Embryonic facial prominence (tissue), 1 donor: ENCODE results near the gene TMEM200A.

Source experiments
- DNase-seq: peaks from one replicate; pipeline ENCODE4 v3.0.0-alpha.2; 2016; ENCODE audit errors: extremely low spot score

The TMEM200A gene

DNA sequence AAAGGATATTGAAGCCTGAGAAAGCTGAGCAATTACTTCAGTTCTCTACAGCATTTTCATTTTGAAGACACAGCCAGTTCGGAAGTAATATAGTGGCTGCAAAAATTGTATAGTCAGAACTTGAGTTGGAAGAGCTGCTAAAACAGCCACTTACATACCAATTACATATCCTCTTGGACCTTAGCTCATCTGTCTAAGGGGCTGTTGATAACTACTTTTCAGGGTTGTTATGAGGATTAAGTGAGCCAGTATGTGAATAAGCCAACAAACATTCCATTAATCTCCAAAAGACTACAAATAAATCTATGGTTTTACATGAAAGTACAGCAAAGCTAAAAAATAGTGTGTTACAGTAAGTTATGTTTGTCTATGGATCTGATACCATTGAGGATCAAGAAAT is 59.7 kb downstream of the TMEM200A start:
- no peak for DNase-seq

DNA sequence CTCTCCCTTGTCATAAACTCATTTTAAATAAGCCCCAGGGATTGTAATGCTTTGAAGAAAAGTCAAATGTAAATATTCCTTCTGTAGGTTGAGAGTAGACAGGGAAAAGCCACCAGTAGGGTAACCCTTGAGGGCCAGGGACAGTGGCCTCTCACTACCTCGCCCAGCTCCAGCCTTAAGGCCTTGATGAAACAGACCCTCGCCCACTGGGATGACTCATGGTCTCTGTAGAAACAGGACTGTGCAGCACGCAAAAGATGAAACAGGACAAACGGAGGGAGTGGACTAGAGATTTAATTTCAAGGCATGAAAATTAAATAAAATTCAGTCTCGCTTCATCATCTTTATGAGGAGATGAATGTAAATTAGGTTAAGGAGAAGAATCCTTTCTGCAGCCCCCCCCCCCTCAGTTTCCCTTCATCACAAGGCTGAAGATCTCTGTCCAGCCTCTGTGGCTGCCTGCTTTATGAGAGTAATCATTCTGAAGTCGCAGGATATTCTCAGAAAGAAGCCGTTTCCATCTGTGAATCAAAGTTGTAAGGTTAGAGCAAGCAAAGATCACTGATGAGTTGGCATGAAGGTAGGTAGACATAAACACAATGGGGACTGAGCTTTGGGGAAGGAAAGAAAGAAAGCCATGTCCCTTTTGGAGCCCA is 60.4 kb downstream of the TMEM200A start:
- DNase-seq, result no peak

DNA sequence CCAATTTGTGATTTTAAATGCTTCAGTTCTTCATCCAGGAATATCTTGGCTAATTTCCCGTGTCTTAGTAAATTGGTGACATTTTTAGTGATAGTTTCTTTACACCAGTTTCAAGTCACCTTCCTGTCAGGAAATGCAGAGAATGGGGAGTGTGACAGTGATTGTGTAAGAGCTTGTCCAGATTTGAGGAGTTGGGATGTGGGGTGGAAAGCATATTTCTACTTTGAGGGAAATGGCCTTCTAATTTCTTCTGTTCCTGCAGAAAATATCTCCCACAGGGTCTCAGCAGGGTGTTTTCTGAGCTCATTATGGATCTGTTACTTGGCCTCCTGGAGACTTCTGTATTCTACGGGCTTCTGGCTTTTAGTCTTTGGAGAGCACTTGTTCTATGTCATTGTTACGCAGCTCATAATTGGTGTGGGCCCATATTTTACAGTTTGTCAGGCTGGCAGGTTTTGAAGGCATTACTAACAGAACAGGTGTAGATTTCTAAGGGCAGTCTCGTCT is 65.6 kb downstream of the TMEM200A start:
- no peak for DNase-seq

DNA sequence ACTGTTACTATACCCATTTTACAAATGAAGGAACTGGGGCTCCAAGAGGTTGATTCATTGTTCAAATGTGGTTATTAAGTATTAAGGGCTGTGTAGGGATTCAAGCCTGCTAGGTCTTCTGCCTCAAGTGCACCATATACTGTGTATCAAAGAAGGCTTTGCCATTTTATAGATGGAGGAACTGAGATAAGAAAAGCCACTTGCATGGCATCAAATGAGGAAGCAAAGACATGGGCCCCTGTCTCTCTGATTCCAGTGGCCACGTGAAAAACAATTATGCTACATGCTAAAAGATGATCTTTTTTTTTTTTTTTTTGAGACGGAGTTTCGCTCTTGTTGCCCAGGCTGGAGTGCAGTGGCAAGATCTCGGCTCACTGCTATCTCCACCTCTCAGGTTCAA is 67.0 kb downstream of the TMEM200A start:
- no peak for DNase-seq

DNA sequence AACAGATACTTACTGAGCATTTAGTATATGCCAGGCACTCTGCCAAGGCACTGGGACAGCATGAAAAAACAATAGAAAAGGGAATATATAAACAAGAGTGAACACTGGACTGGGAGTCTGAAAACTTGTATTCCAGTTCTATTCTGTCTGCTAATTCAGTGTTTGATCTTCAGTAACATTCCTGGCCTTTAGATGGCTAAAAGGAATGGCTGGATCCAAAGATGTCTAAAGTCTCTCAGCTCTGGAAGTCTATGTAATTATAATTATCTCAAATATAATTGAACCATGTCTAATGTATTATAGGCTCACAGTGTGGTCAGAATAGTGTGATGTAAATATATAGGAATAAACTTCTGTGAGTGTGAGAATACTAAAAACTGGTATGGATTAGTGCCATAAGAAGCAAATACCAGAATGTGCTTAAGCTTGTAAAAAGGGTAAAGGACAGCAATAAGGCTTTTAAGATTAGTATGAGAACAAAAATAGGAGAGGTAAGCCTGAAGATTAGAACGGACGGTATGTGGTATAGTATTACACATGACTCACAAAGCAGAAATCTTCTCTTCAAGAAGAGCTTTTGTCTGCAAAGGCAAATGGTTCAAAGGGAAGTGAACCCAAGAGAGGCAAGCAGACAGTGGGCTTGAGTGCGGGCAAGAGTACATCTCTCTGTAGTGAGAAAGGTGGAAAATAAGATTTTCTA is 68.5 kb downstream of the TMEM200A start:
- DNase-seq, result no peak

DNA sequence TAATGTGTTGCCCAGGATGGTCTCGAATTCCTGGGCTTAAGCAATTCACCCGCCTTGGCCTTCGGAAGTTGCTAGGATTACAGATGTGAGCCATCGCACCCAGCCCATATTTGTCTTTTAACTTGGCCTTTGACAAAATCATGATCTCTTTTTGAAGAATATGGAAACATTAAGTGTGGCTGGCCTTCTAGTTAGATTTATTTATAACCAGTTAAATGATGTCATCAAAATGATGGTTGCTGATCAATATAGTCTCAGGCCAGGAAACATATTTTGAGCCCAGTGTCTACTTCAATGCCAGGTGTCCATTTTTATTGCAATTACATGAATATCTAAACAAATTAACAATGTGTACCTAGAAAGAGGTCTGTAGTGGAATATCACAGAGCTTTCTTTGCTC is 69.4 kb downstream of the TMEM200A start:
- DNase-seq, result no peak

DNA sequence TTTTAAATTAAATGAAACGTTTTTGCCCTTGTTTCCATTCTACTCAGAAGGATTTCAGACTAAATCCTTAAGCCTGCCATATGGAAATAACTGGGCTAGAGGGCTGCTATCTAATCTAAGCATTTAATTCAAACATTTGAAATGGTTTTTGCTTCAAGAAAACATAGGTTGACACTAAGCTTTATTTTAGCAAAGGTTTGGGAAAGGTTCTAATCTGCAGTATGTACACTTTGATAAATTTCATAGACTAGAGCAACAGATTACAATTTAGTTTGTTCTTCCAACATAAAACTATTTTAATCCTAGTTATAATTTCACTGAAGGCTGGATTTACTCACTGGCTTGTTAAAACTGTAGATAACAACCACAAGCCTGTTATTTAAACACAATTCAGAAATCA is 72.1 kb downstream of the TMEM200A start:
- no peak for DNase-seq

DNA sequence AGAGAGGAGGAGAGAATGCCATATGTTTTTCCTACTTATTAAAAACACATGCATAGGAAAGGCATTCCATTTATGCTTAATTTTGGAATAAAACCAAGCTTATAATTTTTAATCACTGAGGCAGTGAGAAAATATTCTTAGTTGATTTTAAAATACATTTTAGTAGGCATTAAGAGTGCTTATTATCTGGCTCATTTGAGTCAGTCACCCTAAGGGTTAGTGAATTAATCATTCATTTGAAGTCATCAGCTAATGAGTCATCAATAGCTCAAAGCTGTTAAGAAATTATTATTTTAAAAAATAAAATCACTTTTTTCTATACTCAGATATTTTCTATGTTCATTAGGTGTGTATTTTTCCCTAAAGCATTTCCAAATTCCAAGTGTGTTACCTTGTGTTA is 81.6 kb downstream of the TMEM200A start:
- no peak for DNase-seq

DNA sequence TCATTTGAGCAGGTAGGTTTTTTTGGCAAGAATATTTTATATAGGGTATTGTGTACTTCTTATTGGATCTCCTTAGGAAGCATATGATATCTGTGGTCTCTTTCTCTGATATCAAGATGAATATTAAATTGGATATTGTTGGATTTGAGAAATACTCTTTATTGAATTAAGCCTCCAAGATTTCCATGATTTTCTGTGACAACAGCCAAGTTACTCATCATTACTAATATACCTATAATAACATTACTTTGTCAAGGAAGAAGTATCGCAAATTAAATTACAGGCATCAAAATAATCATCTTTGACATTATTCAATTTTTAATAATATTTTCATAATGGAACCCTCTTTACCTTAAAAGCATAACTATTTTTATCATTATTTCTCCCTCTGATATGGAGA is 86.5 kb downstream of the TMEM200A start:
- no peak for DNase-seq

DNA sequence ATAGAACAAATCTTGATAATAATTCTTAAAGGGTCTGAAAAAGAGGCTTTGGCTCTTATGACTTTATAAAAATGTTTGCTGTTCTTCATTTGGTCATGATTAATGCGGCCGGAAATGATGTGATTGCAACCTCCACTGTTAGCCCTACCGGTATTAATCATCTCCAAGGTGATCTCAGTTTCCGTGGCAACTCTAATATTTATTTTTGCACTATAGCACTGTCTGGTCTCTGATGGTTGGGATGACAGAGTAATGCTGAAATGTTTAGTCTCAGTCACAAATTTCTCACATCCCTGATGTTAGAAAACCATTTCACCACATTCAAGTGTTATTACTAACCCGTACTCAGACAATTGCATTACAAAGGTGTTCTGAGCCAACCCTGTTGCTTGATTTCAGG is 87.4 kb downstream of the TMEM200A start:
- no peak for DNase-seq

DNA sequence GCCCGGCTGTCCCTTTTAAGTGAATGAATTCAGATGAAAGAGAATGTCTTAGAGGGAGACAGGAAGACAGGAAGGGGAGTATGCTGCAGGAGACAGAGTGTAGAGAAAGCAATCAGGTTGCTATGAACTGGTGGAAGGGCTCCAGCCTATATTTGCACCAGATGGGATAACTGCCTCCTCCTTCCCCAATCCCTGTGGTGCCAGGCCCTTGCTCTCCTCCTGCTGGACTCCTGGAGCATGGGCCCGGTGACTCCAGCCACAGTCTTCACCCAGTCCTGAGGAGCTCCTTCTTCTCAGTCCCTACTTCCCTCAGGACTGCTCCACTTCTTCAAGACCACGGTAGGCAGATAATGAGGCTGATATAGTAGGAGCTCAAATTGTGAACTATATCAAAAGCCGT is 91.8 kb downstream of the TMEM200A start:
- DNase-seq, result no peak

DNA sequence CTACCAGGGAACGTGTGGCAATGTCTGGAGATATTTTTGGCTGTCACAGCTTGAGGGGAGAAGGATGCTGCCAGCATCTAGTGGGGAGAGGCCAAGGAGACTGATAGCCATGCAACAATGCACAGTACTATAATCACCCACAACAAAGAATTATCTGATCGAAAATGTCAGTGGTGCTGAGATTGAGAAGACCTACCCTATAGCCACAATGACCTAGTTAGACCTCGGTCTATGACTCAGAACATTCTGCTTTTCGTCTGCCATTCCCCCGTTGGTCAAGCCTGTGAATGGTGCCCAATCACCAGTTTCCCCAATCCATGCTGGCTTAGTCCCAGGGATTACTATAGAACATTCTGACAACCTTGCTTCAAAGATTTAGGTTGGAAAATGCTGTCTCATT is 93.5 kb downstream of the TMEM200A start:
- DNase-seq, result no peak

DNA sequence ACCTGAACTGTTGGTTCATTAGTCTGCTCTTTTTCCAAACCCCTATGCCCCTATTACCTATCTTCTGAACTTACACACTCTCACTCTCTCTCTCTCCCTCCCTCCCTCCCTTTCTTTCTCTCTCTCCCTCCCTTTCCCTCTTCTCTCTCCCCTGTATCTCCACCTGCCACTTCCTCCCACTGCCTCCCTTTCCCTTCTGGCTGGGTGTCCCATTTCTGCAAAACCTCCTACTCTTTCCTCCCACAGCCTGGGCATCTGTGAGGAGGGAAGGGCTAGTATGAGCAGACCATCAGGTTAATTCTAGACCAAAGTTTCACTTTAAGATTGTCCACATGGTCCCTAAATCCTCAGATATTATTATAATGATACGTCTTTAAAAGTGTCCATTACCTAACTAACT is 95.1 kb downstream of the TMEM200A start:
- no peak for DNase-seq

DNA sequence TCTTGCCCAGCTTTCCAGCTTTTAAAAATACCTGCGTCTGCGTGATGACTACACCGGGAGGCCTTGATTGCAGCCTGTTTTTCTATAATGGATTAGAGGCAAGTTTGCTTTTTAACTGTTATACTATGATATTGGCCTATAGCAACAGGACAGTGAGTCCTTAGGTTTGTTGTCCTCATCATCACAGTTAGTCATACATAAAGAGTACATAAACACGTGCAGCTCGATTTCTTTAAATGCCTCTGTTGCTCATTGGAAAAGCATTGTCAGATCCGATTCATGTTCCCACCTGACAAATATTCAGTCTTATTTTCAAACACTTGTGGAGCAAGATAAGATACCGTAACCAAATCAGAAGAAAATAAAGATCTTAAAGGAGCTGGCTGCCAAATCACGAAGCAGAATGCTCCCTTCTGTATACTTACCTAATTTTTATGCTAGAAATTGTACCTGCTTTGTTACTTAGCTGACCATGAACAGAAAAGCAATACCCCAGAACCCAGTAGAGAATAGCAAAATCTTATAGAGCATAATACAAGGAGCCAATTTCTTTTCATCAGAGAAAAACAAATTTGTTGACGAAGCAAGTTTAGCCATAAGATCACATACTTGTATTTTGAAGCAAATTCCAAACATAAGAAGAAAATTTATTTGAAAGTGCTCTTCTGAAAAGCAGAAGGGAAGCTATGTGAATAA is 100.4 kb downstream of the TMEM200A start:
- no peak for DNase-seq

DNA sequence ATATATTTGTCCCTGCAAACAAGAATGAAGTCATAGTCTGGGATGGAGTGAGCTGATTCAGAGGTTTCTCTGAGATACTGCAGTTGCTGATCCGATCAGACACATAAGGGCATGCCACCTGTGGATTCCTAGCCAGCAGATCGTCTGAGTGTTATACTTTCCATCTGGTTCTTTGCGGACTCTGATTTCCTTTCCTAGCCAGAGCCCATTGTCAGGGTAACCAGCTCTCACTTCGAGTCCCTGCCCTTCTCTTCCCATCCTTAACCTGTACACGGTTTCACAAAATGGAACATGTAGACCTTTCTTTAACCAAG is 100.9 kb downstream of the TMEM200A start:
- no peak for DNase-seq

DNA sequence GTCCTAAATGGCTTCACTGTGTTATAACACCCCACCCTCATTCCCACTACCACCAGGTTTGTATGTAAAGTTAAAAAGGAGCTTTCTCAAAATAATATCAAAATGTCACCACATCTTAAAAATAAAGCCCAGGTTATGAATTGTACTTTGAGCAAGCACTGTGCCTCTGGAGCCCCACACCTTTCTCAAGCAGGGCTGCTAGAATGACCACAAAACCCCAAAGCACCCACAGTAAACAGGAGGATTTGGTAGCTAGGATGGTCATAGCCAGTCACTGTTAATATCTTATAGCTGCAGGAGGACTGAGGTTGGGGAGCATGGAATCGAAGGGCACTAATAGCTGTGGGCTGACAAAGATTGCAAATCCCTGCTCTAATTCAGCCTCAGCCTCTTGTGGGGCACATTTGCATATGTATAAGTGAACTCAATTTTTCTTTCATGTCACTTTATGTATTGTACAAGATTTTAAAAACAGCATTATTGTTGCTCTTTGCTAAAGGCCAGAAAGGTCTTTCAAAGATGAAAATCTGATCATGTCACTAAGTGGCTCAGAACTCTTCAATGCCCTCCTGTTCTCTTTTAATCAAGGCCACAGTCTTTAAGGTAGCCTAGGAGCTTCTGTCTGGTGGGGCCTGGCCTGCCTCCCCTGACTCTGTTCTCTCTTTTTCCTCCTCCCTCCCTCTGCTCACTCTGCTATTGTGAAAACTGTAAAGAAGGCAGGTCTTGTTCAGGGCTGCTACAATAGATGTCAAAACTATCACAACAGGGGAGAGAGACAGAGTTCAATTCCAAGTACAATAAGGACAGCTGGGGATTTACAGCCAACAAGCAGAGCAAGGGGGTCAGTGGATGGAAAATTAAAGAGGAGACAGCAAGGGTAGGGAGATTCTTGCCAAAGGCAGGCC is 101.6 kb downstream of the TMEM200A start:
- no peak for DNase-seq

DNA sequence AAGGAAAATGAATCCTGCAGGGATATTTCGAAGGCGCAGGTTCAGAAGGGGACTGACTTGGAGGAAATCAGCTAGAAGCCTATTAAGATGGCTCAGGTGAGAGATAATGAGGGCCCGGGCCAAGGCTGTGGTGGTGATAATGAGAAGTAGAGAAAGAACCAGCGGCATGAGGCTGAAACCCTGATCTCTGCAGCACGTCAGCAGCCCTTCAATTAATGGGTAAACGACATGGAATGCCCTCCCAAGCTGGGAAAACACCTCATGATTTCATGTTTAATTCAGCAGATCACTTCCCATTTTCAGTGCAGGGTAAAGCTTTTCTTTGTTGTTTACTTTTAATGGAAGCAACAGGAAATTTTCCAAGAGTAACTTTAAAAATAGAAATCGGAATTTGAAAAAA is 104.9 kb downstream of the TMEM200A start:
- no peak for DNase-seq

DNA sequence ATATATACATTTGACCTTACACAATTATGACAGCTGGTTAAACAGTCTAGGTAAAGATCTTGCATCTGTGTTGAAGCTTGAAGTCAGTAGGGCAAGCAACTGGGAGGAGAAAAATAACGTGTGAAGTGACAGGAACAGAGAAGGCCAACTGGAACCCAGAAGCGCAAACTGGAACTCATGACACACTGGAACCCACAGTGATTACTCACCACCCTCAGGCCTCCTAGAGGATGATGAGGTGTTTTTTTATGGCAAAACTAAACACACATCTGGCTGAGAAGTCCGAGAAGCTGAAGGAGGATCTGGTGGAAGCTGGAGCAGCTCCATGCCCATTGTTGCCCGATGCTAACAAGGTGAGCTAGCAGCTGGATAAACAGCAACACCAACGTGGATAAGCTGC is 108.1 kb downstream of the TMEM200A start:
- no peak for DNase-seq

DNA sequence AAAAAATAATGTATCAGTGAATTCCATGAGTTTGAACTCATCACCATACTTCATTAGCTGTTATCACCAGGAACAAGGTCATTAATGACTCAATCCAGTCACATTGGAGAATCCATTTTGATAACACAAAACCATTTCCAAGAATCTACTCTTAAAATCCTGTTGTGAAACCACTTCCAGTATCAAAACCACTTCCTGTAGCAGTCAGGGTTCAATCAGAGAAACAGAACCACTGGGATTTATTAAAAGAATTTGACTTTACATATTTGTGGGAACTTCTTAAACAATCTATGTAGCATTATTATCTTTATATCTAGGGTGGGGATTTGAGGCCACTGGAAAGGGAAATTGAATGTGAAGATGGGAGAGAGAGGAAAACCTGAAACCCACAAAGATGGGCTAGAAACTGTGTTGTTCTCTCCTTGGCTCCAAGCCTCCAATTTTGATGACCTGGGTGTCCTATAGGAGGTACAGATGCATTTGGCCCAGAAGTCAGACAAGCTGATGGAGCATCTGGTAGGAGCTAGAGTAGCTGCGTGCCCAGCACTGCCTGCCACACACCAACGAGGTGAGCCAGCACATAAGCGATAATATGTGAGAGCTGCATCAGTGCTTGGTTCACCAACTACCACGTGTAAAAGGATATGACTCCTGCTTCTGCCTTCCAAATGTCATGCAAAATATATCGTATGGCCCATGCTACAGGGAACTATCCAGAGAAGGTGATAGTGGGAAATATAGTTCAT is 117.0 kb downstream of the TMEM200A start:
- no peak for DNase-seq

DNA sequence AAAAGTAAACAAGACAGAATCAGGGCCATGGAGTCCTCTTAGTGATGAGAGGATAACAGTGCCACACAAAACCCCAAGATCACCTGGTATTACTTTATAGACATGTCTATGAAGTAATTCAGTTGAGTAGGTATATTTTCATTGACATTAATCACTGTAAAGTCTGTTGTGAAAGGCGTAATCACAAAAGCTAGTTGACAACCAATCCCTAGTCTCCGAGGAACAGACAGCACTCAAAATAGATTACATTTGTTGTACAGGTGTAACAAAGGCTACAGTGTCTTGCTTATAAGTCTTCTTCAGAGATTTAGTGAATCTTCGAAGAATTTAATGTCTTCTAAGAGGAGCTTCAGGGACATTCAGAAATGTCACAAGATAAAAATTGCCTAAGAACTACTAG is 120.1 kb downstream of the TMEM200A start:
- no peak for DNase-seq

DNA sequence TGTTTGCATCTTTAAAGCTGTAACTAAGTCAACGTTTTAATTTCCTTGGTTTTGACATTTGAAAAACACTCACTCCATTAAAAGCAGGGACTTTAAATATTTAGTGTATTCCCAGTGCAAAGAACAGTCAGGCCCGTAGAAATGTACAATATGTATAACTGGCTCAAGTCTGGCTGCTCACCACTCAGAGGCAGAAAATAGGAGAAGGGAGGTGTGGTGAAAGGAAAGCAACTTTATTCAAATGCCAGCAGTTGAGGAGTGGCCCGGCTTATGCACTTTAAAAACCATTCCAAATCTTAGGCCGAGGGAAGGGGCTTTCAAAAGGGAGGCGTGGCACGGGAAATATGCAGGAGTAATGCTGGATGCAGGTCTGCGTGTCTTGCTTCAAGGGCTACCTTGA is 120.6 kb downstream of the TMEM200A start:
- DNase-seq, result no peak
